Ishikawa (cell line): Measurements from ENCODE around the gene HCN4.

Experiments
- CEBPB ChIP-seq: IDR thresholded peaks from 2 replicates; pipeline ENCODE4 v1.6.1; 2012
- CREB1 ChIP-seq: IDR thresholded peaks from 2 replicates; pipeline ENCODE4 v1.6.1; 2012; ENCODE audit warnings: low read depth
- EGR1 ChIP-seq: IDR thresholded peaks from 2 replicates; pipeline ENCODE4 v1.6.1; 2012
- EP300 ChIP-seq: IDR thresholded peaks from 2 replicates; pipeline ENCODE4 v1.6.1; 2012; ENCODE audit warnings: borderline replicate concordance
- FOXM1 ChIP-seq: IDR thresholded peaks from 2 replicates; pipeline ENCODE4 v1.6.1; 2012; ENCODE audit warnings: low read depth, borderline replicate concordance
- MAX ChIP-seq: IDR thresholded peaks from 2 replicates; pipeline ENCODE4 v1.6.1; 2012
- NFIC ChIP-seq: IDR thresholded peaks from 2 replicates; pipeline ENCODE4 v1.6.1; 2012
- RAD21 ChIP-seq: IDR thresholded peaks from 2 replicates; pipeline ENCODE4 v1.6.1; 2012; ENCODE audit warnings: low read depth
- REST ChIP-seq: IDR thresholded peaks from 2 replicates; pipeline ENCODE4 v1.6.1; 2012; ENCODE audit warnings: low read depth, mild to moderate bottlenecking
- TAF1 ChIP-seq: IDR thresholded peaks from 2 replicates; pipeline ENCODE4 v1.6.1; 2012; ENCODE audit warnings: low read depth, mild to moderate bottlenecking
- TCF12 ChIP-seq: IDR thresholded peaks from 2 replicates; pipeline ENCODE4 v1.6.1; 2012; ENCODE audit warnings: low read depth
- TEAD4 ChIP-seq: IDR thresholded peaks from 2 replicates; pipeline ENCODE4 v1.6.1; 2012
- USF1 ChIP-seq: IDR thresholded peaks from 2 replicates; pipeline ENCODE4 v1.6.1; 2012
- YY1 ChIP-seq: IDR thresholded peaks from 2 replicates; pipeline ENCODE4 v1.6.1; 2012; ENCODE audit warnings: low read depth
- ZBTB7A ChIP-seq: IDR thresholded peaks from 2 replicates; pipeline ENCODE4 v1.6.1; 2012; ENCODE audit warnings: low read depth

The HCN4 gene

GRCh38 chr15:73296609-73297353 lies 72.0 kb downstream of the HCN4 start:
- no peak for TF ChIP-seq NFIC
- TF ChIP-seq FOXM1: no peak

GRCh38 chr15:73295630-73296286 lies 73.0 kb downstream of the HCN4 start:
- TF ChIP-seq TCF12 (no peak), EP300 (no peak), ZBTB7A (no peak), TEAD4 (no peak), REST (no peak), TAF1 (no peak), FOXM1 (no peak), RAD21 (no peak), YY1 (no peak), EGR1 (no peak), CREB1 (no peak), USF1 (no peak), MAX (no peak), NFIC (no peak)

GRCh38 chr15:73293773-73294172 lies 75.0 kb downstream of the HCN4 start:
- TF ChIP-seq MAX (no peak), TEAD4 (no peak), TAF1 (no peak), NFIC (no peak), YY1 (no peak), EP300 (no peak)

- TF ChIP-seq REST (no peak), CEBPB (no peak), CREB1 (no peak), MAX (no peak), TEAD4 (no peak), ZBTB7A (no peak), TCF12 (no peak), USF1 (no peak), EGR1 (no peak), EP300 (no peak), YY1 (no peak), TAF1 (no peak), RAD21 (no peak), NFIC (no peak), FOXM1 (no peak)
These were observed 77.3 kb downstream of the HCN4 start for GRCh38 chr15:73291441-73291840.

- TF ChIP-seq NFIC (no peak), RAD21 (no peak), EGR1 (no peak), FOXM1 (no peak)
These were observed 81.7 kb downstream of the HCN4 start for GRCh38 chr15:73287019-73287418.

- TF ChIP-seq TAF1: no peak
- TF ChIP-seq TCF12: no peak
- TF ChIP-seq EGR1: no peak
- TF ChIP-seq CEBPB: no peak
- no peak for TF ChIP-seq FOXM1
- no peak for TF ChIP-seq USF1
- no peak for TF ChIP-seq MAX
- TF ChIP-seq EP300: no peak
- TF ChIP-seq YY1: no peak
- TF ChIP-seq CREB1: no peak
- no peak for TF ChIP-seq ZBTB7A
- TF ChIP-seq RAD21: no peak
- TF ChIP-seq TEAD4: no peak
- no peak for TF ChIP-seq NFIC
- TF ChIP-seq REST: no peak
These were observed 82.4 kb downstream of the HCN4 start for GRCh38 chr15:73286311-73286710.
